HCT116 (cell line): ENCODE results near the gene FCRLB. TPM values are rescaled to one million over a fixed set of nuclear protein-coding genes. Genes with fewer than 3 reads are reported as not detected.
A peak's percentile ranks its signal among the peaks of the same experiment; 100 is the strongest.

Experiments used
- ATAC-seq: fragments of 200-7000 bp; cut with Tn5 transposase; 2 replicates; pipeline ENCODE4 v1.9.1; 2020; ENCODE audit warnings: mild to moderate bottlenecking, moderate library complexity
- BruUV-seq: library from RNA; stranded (reverse); fragments of 400-500 nt; replicated peaks from 2 replicates; lab custom pipeline; 2021; lab: Mats Ljungman, UMichigan
- CTCF ChIA-PET: fragments of 300-600 bp; sonication (Branson Sonifier 250); formaldehyde crosslinking; loops from one replicate; lab custom pipeline; 2021; ENCODE audit warnings: antibody characterized with exemption; lab: Charles Lee
- POLR2A ChIA-PET: fragments of 300-600, 350-600 bp; sonication (Branson Sonifier 250); formaldehyde crosslinking; loops from one replicate; lab custom pipeline; 2021; ENCODE audit warnings: antibody characterized with exemption; lab: Charles Lee
- RAD21 ChIA-PET, 2 experiments: fragments of 300-600 bp; sonication (Branson Sonifier 250); formaldehyde crosslinking; loops; one replicate each; lab custom pipeline; 2023; ENCODE audit warnings: low total read pairs in 2 of 2; ENCODE audit not compliant: uncharacterized antibody in 2 of 2, unreplicated experiment in 2 of 2, low non-redundant PET in 1 of 2; lab: Charles Lee
- DNase-seq: peaks from one replicate; pipeline ENCODE4 v3.0.0-alpha.2; 2010; ENCODE audit warnings: low read depth, low spot score
- H2AFZ ChIP-seq: fragments of 200-600 bp; shearing (Covaris generic), sonication (generic); 2 replicates; pipeline ENCODE4 v1.6.1; 2017; ENCODE audit warnings: low read depth, mixed run types, mixed read lengths, antibody characterized with exemption, low read length; ENCODE audit not compliant: poor library complexity, severe bottlenecking
- H3K27ac ChIP-seq: 2 replicates; pipeline ENCODE4 v1.5.1; 2012; ENCODE audit warnings: low read depth, low read length
- H3K27me3 ChIP-seq: fragments of 200-600 bp; sonication (generic); 2 replicates; pipeline ENCODE4 v1.6.1; 2016; ENCODE audit warnings: mixed run types, low read length, mixed read lengths; ENCODE audit not compliant: insufficient read depth
- H3K36me3 ChIP-seq, 2 experiments: fragments of 200-500 bp in 1 of 2; fragments of 200-600 bp in 1 of 2; sonication (Bioruptor generic) in 1 of 2; sonication (generic) in 1 of 2; 2 replicates each; pipeline versions ENCODE4 v1.5.1 to v1.6.1; 2014 to 2016; ENCODE audit warnings: low read length in 2 of 2, inconsistent platforms in 1 of 2, mixed read lengths in 1 of 2, mixed run types in 1 of 2; ENCODE audit not compliant: insufficient read depth in 2 of 2, control insufficient read depth in 1 of 2
- H3K4me1 ChIP-seq, 2 experiments: fragments of 200-600 bp in 1 of 2; sonication (generic) in 1 of 2; 2 replicates each; pipeline versions ENCODE4 v1.5.1 to v1.6.1; 2012 to 2017; ENCODE audit warnings: low read length in 2 of 2, inconsistent platforms in 1 of 2, mild to moderate bottlenecking in 1 of 2, mixed read lengths in 1 of 2, mixed run types in 1 of 2, moderate library complexity in 1 of 2; ENCODE audit not compliant: insufficient read depth in 2 of 2, control insufficient read depth in 1 of 2
- H3K4me2 ChIP-seq: fragments of 200-600 bp; sonication (generic); 2 replicates; pipeline ENCODE4 v1.6.1; 2017; ENCODE audit warnings: mixed run types, low read length, mixed read lengths
- H3K4me3 ChIP-seq, 2 experiments: fragments of 200-600 bp in 1 of 2; sonication (generic) in 1 of 2; replicated peaks in 1 of 2; 2 replicates each; pipeline ENCODE4 v1.5.1; 2011 to 2016; ENCODE audit warnings: low read length in 2 of 2, control low read depth in 1 of 2, low read depth in 1 of 2, mild to moderate bottlenecking in 1 of 2, mixed read lengths in 1 of 2, mixed run types in 1 of 2
- H3K79me2 ChIP-seq: fragments of 200-600 bp; sonication (generic); 2 replicates; pipeline ENCODE4 v1.6.1; 2017; ENCODE audit warnings: mild to moderate bottlenecking, mixed run types, low read length, moderate library complexity, mixed read lengths; ENCODE audit not compliant: insufficient read depth
- H3K9ac ChIP-seq: fragments of 200-600 bp; sonication (generic); 2 replicates; pipeline ENCODE4 v1.6.1; 2016; ENCODE audit warnings: low read length, mixed read lengths
- H3K9me2 ChIP-seq: fragments of 200-600 bp; sonication (generic), shearing (Covaris generic); 2 replicates; pipeline ENCODE4 v1.6.1; 2017; ENCODE audit warnings: mixed run types, mild to moderate bottlenecking, moderate library complexity; ENCODE audit not compliant: insufficient read depth
- H3K9me3 ChIP-seq, 2 experiments: fragments of 200-500 bp in 1 of 2; fragments of 200-600 bp in 1 of 2; sonication (Bioruptor generic) in 1 of 2; sonication (generic) in 1 of 2; 2 replicates each; pipeline ENCODE4 v1.6.1; 2014 to 2017; ENCODE audit warnings: low read length in 2 of 2, mixed read lengths in 2 of 2, inconsistent platforms in 1 of 2, low read depth in 1 of 2, mild to moderate bottlenecking in 1 of 2, mixed run types in 1 of 2, moderate library complexity in 1 of 2; ENCODE audit not compliant: control insufficient read depth in 1 of 2, insufficient read depth in 1 of 2
- H4K20me1 ChIP-seq: fragments of 200-600 bp; sonication (generic), shearing (Covaris generic); 2 replicates; pipeline ENCODE4 v1.6.1; 2017; ENCODE audit warnings: mixed run types, mild to moderate bottlenecking, moderate library complexity; ENCODE audit not compliant: insufficient read depth
- CBX3 ChIP-seq: IDR thresholded peaks from 2 replicates; pipeline ENCODE4 v1.6.1; 2012; ENCODE audit warnings: low read depth
- CEBPB ChIP-seq: IDR thresholded peaks from 2 replicates; pipeline ENCODE4 v1.6.1; 2012; ENCODE audit warnings: low read depth
- EGR1 ChIP-seq: IDR thresholded peaks from 2 replicates; pipeline ENCODE4 v1.6.1; 2012; ENCODE audit warnings: low read depth
- ELF1 ChIP-seq: IDR thresholded peaks from 2 replicates; pipeline ENCODE4 v1.6.1; 2012; ENCODE audit warnings: low read depth, borderline replicate concordance
- EZH2 ChIP-seq: fragments of 200-600 bp; sonication (generic); IDR thresholded peaks from 2 replicates; pipeline ENCODE4 v1.6.1; 2017; ENCODE audit warnings: antibody characterized with exemption, mixed run types
- EZH2phosphoT487 ChIP-seq: fragments of 200-600 bp; IDR thresholded peaks from 2 replicates; pipeline ENCODE4 v1.6.1; 2018; ENCODE audit warnings: antibody characterized with exemption, borderline replicate concordance
- FOSL1 ChIP-seq: IDR thresholded peaks from 2 replicates; pipeline ENCODE4 v1.6.1; 2012; ENCODE audit warnings: low read depth
- JUND ChIP-seq: IDR thresholded peaks from 2 replicates; pipeline ENCODE4 v1.6.1; 2012
- MAX ChIP-seq: IDR thresholded peaks from 2 replicates; pipeline ENCODE4 v1.6.1; 2012
- POLR2A ChIP-seq: IDR thresholded peaks from 2 replicates; pipeline ENCODE4 v1.7.0; 2011; ENCODE audit warnings: borderline replicate concordance; ENCODE audit not compliant: insufficient read depth, insufficient read length; ENCODE audit errors: extremely low read depth
- POLR2AphosphoS5 ChIP-seq: IDR thresholded peaks from 2 replicates; pipeline ENCODE4 v1.6.1; 2011; ENCODE audit warnings: mild to moderate bottlenecking, low read depth, low read length, moderate library complexity
- RAD21 ChIP-seq: IDR thresholded peaks from 2 replicates; pipeline ENCODE4 v1.6.1; 2012; ENCODE audit warnings: low read depth, mild to moderate bottlenecking
- REST ChIP-seq: IDR thresholded peaks from 2 replicates; pipeline ENCODE4 v1.6.1; 2012; ENCODE audit warnings: low read depth
- SIN3A ChIP-seq: IDR thresholded peaks from 2 replicates; pipeline ENCODE4 v1.6.1; 2012; ENCODE audit warnings: low read depth
- SP1 ChIP-seq: IDR thresholded peaks from 2 replicates; pipeline ENCODE4 v1.6.1; 2012; ENCODE audit warnings: low read depth
- SRF ChIP-seq: IDR thresholded peaks from 2 replicates; pipeline ENCODE4 v1.6.1; 2012; ENCODE audit warnings: low read depth
- TCF7L2 ChIP-seq: IDR thresholded peaks from 2 replicates; pipeline ENCODE4 v1.7.0; 2011; ENCODE audit warnings: borderline replicate concordance, inconsistent platforms; ENCODE audit not compliant: insufficient read depth, insufficient read length; ENCODE audit errors: extremely low read depth
- YY1 ChIP-seq: IDR thresholded peaks from 2 replicates; pipeline ENCODE4 v1.6.1; 2011; ENCODE audit warnings: low read length, low read depth, moderate library complexity, mild to moderate bottlenecking; ENCODE audit not compliant: insufficient replicate concordance; ENCODE audit errors: extremely low read depth
- ZBTB33 ChIP-seq: IDR thresholded peaks from 2 replicates; pipeline ENCODE4 v1.6.1; 2011; ENCODE audit warnings: mild to moderate bottlenecking, low read length, moderate library complexity; ENCODE audit not compliant: insufficient replicate concordance; ENCODE audit errors: extremely low read depth
- ZFX ChIP-seq: fragments of 450-650 bp; IDR thresholded peaks from 2 replicates; pipeline ENCODE4 v1.6.1; 2017
- intact Hi-C: fragments of 100-400 bp; cut with micrococcal nuclease; formaldehyde crosslinking; loops from 2 replicates; pipeline ENCODE4 v1.10.0; 2022
- total RNA-seq: library from RNA; stranded (reverse); gene quantifications from one replicate; pipeline ENCODE4 v1.2.1, GENCODE V29; 2021; ENCODE audit not compliant: unreplicated experiment

The FCRLB gene
- total RNA-seq, 1 experiment from 2014 or later = 1.0 TPM

GRCh38 chr1:161731981-161732718 lies 10.8 kb downstream of the FCRLB start (continued):
- no peak for TF ChIP-seq TCF7L2

GRCh38 chr1:161733526-161733925 lies 12.2 kb downstream of the FCRLB start:
- no peak for ATAC-seq
- Histone ChIP-seq H3K4me2 (peak overlapping the region; percentile 65), H3K79me2 (no peaks in the 10 kb centered on the region)
- 0 out of 2 replicates have a peak, but pooled peaks have one; percentile 7 for TF ChIP-seq RAD21
- TF ChIP-seq TCF7L2 = no peak
- TF ChIP-seq POLR2A = no peak
- TF ChIP-seq EZH2 = no peak
- peak; percentile 84 for TF ChIP-seq CEBPB
- no peak for TF ChIP-seq EGR1
- TF ChIP-seq ZFX = no peak
- TF ChIP-seq SIN3A = no peak
- no peak for TF ChIP-seq MAX
- peak; percentile 74 for TF ChIP-seq FOSL1
- no peak for TF ChIP-seq EZH2phosphoT487
- TF ChIP-seq SRF = no peak
- TF ChIP-seq ELF1 = no peak
- TF ChIP-seq REST = no peak
- TF ChIP-seq SP1 = peak; percentile 74
- TF ChIP-seq ZBTB33 = no peak
- peak; percentile 65 for TF ChIP-seq JUND
- peak; percentile 35; the same call in 1 of the 2 replicates for TF ChIP-seq POLR2AphosphoS5
- peak; percentile 61 for TF ChIP-seq YY1
- peak; percentile 66; the same call in 1 of the 2 replicates for TF ChIP-seq CBX3

More at GRCh38 chr1:161733526-161733925, 12.2 kb downstream of the FCRLB start:
- Histone ChIP-seq H3K9ac (peak overlapping the region; percentile 18; the same call in 1 of the 2 replicates), H3K9me3 (no peaks in the 10 kb centered on the region), H3K36me3 (no peaks in the 10 kb centered on the region), H4K20me1 (no peaks in the 10 kb centered on the region), H2AFZ (peak overlapping the region; percentile 70), H3K27me3 (no peaks in the 10 kb centered on the region), H3K4me3 (0 out of 4 replicates have a peak overlapping the region, but pooled peaks of 1 of the 2 experiments have one; percentile 9), H3K9me2 (no peaks in the 10 kb centered on the region), H3K27ac (no peak overlapping the region), H3K4me1 (peaks cover 16 to 71% of the 10 kb centered on the region in 2 experiments; a peak in 3 of 4 replicates)
- no peak for DNase-seq
- intact Hi-C loops = no loop called here
- RAD21 ChIA-PET = no interaction called here
- CTCF ChIA-PET = no interaction called here
- POLR2A ChIA-PET = interaction anchor here (1.9 kb wide), 1 partner anchor 16 kb away, joined by 8 read pairs; the partner anchor contains the start of gene DUSP12
- no TSS peak for BruUV-seq
